Esophagus muscularis mucosa (tissue), 4 donors: ENCODE results near the gene RNLS.

Experiments
- EP300 ChIP-seq: sonication (generic); formaldehyde crosslinking; IDR thresholded peaks from one replicate; pipeline ENCODE4 v1.6.1; 2017; ENCODE audit warnings: antibody characterized with exemption
- POLR2A ChIP-seq: fragments of 450-650 bp; IDR thresholded peaks from one replicate; pipeline ENCODE4 v1.6.1; 2017; ENCODE audit warnings: antibody characterized with exemption, moderate library complexity, mild to moderate bottlenecking, low read depth
- POLR2AphosphoS5 ChIP-seq, 2 donors: sonication (generic); formaldehyde crosslinking; IDR thresholded peaks; one replicate each; pipeline ENCODE4 v1.6.1; 2017; ENCODE audit warnings: antibody characterized with exemption in 2 of 2
- TF ChIP-seq, protein P1 (sequence below), 3 experiments: fragments of 200-600 bp in 2 of 3; fragments of 450-650 bp in 1 of 3; sonication (generic) in 2 of 3; IDR thresholded peaks; one replicate each; pipeline ENCODE4 v1.5.1; 2017 to 2019; ENCODE audit warnings: antibody characterized with exemption in 3 of 3, mild to moderate bottlenecking in 2 of 3, moderate library complexity in 1 of 3

- TF ChIP-seq POLR2A (no peak), EP300 (no peak), POLR2AphosphoS5 (IDR thresholded peaks at IDR 0.05) (no peak)
- TF ChIP-seq, protein P1, sequence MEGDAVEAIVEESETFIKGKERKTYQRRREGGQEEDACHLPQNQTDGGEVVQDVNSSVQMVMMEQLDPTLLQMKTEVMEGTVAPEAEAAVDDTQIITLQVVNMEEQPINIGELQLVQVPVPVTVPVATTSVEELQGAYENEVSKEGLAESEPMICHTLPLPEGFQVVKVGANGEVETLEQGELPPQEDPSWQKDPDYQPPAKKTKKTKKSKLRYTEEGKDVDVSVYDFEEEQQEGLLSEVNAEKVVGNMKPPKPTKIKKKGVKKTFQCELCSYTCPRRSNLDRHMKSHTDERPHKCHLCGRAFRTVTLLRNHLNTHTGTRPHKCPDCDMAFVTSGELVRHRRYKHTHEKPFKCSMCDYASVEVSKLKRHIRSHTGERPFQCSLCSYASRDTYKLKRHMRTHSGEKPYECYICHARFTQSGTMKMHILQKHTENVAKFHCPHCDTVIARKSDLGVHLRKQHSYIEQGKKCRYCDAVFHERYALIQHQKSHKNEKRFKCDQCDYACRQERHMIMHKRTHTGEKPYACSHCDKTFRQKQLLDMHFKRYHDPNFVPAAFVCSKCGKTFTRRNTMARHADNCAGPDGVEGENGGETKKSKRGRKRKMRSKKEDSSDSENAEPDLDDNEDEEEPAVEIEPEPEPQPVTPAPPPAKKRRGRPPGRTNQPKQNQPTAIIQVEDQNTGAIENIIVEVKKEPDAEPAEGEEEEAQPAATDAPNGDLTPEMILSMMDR (IDR thresholded peaks at IDR 0.05): no peak
Observed at GRCh38 chr10:88428442-88428841, 154.7 kb downstream of the RNLS start.
